Ramos (cell line): ENCODE results near the gene LRRC19.

Experiments
- in situ Hi-C: fragments of 300-500 bp; cut with MboI; formaldehyde crosslinking; loops from one replicate; pipeline ENCODE4 v1.14.3; 2022; ENCODE audit warnings: low sequenced_read_pairs; ENCODE audit not compliant: unreplicated experiment

The LRRC19 gene

DNA sequence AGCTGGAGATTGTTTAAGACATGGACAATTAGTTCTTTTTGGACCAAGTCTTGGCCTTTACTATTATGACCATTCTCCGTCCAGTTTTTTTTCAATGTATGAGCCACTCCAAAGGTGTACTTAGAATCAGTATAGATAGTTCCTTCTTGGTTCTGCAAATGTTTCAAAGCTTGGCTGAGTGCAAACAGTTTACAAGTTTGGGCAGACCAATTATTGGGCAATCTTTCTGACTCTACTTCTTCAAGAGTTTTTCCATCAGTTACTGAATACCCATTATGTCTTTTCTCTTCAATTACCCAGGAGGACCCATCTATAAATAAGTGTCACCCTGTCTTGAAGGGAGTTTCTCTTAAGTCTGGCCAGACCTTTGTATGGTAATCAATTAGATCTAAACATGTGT is 33.8 kb downstream of the LRRC19 start:
- in situ Hi-C loops: no loop called here

DNA sequence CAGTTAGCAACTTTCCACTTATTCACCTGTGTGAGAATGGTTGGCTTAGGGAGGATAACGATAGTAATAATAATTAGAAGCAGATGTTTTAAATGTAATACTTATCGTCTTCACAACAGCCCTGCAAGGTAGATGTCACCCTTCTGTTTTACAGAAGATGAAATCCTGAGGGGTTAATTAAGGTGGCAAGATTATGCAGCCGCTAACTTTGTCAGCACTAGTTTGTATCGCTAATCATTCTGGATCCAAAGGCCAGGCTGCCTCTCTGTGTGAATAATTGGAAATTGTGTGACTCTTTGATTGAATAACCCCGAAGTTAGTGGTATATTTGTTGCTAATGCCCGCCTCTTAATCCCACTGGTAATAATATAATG is 48.6 kb downstream of the LRRC19 start:
- in situ Hi-C loops: no loop called here

DNA sequence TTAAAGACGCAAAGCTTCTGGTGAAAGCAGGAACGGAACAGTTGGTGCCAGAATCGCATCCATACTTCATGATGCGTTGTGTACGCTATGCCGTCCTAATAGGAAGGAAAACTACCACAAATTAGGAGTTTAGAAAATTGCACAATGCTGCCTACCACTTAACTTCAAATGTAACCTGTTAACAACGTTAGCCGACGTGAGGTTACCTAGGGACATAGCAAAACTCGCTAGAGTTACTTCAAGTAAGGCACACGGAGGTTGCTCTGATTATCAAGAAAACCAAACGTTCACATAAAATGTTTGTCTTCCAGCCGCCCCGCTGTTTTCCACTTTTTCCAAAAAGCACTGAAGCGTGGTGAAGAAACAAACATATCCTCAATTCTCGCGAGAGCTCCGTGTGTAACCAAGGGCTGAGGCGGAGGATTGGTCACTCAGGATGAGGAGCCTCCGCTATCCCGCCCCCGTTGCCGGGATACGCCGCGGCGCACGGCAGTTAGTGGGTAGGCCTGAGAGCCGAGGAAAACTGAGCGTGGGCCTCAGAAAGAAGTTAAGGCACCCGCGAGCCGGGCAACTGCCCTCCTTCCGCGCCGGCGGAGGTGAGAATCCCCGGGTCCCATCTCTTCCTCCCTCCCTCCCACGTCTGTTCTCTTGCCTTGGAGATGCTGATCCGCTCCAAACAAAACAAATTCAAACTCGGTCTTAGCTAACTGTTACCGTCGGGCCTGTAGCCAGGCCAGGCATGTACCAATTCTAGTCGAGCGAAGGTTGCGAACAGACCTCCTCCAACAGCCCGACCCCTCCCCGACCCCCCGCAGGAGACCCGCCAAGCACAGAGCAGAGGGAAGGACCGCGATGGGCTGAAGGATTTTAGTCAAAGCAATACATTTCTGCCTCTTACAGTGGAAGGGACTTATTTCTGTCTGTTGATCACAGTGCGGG is 49.3 kb downstream of the LRRC19 start, which contains the start of gene IFT74:
TSS of gene IFT74 (plus strand) at position 492 of the 939 bp plus-strand sequence. CDS start 5,556 bp downstream, outside the sequence.
- in situ Hi-C loops: no loop called here

DNA sequence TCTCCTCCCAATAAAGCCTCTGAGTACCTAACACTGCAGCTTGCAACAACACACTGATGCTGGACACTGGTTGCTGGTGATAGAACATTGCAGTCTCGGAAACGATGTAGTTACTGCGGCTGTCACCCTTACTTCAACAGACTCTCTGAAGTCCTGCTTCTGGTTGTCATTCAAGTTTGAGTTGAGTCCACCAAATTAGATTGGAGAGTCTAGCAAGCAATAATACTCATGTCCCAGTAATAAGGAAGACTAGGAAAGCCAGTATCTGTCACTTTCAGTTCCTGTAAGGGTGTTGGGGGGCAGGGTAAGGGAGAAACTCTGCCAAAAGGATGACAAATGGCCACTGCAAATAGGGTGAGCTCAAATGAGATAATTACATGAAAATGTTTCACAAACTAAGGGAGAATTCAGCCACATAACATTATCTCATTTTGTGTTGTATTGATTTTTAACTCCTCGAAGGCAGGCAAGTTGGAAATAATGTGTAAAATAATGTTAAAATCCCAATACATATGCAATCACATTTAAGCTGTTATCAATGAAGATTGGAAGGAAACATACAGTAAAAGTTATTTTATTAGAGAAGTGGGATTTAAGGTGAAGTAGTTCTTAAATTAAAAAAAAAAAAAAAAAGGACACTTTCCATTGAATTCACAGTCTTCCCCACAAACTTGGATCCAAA is 50.1 kb downstream of the LRRC19 start:
- in situ Hi-C loops: no loop called here

DNA sequence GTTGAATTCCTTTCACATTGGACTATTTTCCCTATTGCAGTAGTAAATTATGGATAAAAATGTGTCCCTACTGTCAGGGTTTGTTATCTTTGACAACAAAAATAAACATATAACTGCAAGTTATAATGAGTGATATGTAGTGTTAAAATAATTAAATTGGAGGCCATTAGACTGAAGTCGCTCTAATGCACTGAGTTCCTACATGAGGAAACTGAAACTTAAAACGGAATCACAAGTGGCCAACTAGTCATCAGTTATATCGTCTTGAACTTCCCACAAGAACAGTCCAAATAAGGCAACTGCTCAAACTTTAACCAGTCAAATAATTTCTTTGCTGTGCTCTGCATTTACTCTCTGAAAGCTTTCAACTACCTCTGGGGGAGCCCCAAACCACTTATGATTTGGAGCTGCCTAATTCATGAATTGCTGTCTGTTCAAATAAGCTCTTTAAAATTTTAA is 51.4 kb downstream of the LRRC19 start:
- in situ Hi-C loops: no loop called here

DNA sequence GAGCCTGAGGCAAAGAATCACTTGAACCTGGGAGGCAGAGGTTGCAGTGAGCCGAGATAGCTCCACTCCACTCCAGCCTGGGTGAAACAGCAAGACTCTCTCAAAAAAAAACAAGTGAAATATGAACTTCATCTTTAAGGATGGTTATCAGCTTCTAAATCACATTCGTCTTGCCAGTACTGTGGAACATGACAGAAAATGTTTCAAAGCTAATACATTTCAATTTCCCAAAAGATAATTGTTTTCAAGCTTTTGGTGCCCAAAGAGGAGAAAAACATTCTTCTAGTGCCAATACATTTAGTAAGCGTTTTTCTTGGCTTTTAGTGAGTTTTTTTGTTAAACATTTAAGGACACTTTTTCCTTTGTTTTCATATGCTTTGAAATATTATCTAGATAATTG is 53.7 kb downstream of the LRRC19 start:
- in situ Hi-C loops: no loop called here

DNA sequence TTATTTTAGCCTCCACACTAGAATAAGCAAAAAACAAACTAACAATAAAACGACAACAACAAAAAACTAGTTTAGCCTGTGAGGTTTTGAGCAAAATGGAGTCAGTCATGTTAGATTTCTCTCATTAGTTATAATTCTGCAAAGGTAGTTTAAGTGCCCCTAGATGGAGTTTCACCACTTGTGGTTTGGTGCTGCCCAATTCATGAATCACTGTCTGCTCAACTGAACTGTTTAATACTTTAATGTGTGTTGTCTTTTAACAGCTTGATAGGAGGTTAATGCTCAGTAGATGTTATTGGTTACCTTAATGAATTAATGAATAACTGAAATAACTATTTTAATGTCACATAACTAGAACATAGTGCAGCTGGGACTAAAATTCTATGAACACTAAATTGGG is 55.0 kb downstream of the LRRC19 start:
- in situ Hi-C loops: no loop called here

DNA sequence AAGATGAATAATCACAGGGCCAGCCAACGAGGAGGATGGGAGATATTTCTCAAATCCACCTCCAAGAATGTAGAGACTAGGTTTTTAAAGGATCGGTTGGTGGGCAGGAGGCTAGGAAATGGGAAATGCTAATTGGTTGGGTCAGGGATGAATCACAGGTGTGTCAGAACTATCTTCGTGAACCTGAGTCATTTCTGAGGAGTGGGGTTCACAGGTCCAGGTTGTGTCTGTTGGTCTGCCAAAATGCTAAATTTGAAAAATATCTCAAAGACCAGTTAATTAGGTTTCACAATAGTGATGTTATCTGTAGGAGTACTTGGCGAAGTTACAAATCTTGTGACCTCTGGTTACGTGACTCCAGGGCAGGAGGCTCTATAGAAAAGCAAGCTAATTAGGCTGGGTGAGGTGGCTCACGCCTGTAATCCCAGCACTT is 55.8 kb downstream of the LRRC19 start:
- in situ Hi-C loops: no loop called here

DNA sequence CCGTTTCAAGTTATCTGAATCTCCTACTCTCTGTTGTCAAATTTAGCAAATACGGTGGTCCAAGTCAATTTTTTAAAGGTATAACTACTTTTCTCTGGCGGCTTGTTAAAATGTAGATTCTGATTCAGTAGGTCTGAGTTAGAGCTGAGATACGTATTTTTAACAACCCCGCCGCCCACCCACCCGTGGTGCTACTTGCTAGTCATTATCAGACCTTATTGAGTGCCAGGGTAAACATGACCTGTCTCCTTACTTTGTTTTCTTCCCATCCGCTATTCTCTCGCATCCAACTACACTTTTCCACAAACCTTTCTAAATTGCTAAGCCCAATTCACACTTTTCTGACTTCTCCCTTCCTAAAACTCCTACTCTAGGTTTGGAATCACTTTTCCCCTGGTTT is 57.7 kb downstream of the LRRC19 start:
- in situ Hi-C loops: no loop called here

DNA sequence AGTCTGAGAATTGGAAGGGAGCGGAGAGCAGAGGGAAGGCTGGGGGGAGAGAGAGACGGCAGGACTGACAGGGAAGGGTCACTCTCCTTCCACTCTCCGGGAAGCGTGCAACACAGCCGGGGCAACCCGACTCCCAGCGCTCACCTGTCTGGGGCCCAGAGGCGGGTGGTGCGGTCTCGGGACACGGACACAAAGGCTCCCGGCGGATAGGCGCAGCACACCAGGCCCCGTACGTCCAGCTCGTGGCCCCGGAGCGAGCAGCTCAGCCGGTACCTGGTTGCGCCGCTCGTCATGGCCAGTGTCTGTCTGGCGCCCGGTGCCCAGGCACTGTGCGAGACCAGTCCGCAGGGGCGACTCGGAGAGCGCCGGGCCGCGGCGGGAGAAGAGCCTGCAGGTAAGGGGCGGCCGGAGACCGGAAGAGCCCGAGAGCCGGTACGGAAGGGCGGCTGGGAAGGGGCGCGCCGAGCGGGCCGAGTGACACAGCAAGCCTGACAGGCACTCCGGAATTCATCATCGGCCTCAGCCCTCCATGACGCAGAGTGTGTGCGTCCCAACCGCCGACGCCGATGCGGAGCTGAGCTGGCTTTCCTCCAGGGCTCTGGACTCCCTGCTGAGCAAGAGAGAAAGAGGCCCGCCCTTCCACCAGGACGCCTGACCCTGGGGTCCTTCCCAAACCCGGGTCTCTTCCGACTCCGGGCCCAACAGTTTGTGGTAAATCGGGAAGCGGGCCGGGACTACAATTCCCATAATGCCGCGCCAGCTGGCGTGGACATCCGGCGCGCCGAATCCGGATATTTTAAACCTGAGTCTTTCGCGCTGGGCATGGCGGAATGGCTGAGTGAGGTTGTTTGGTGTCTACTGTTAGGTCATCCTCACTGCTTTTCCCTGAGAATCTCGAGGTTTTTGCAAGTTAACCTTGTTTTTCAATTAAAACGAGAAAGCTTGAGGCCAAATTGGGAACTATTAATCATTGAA is 58.4 kb downstream of the LRRC19 start, which contains the start of gene PLAA:
TSS of gene PLAA (minus strand) at position 490 of the 975 bp plus-strand sequence. CDS start at position 293, 197 bp downstream.
- in situ Hi-C loops: no loop called here

DNA sequence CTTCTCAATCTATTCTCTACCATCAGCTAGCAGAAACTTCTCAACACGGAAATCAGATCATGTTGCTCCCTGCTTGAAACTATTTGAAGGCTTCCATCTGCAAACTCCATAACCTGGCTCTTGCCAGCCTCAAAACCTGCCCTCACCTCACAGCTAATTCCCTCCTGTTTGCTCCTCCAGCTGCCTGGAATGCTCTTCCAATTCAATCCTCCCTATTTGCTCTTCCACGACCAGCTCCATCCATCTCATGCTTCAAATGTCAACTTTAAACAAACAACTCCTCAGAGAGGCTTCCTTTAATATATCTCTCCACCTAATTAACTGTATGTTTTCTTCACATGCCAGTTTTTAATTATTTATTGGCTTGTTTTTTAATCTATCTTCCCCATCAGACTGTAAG is 59.9 kb downstream of the LRRC19 start:
- in situ Hi-C loops: no loop called here
